Activated CD8-positive, alpha-beta T cell treated with anti-CD3 and anti-CD28 coated beads for 36 hours (primary cell): ENCODE data around the gene SLC9A3. TPM values are rescaled to one million over a fixed set of nuclear protein-coding genes. Genes with fewer than 3 reads are reported as not detected.

Experiments
- ATAC-seq: fragments of 200-7000 bp; cut with Tn5 transposase; one replicate; pipeline ENCODE4 v1.10.0; 2021; ENCODE audit warnings: mild to moderate bottlenecking, moderate library complexity
- CTCF ChIA-PET: fragments of 350-600 bp; sonication (Branson Sonifier 250); formaldehyde crosslinking; loops from one replicate; lab custom pipeline; 2021; ENCODE audit warnings: antibody characterized with exemption; lab: Charles Lee
- POLR2A ChIA-PET: fragments of 350-600 bp; sonication (Branson Sonifier 250); formaldehyde crosslinking; loops from one replicate; lab custom pipeline; 2021; ENCODE audit warnings: antibody characterized with exemption; lab: Charles Lee
- DNase-seq: peaks from one replicate; pipeline ENCODE4 v3.0.0-alpha.2; 2020
- H3K27ac Mint-ChIP-seq: one replicate; pipeline ENCODE4 v1.8.0; 2021; ENCODE audit warnings: mild to moderate bottlenecking, mixed read lengths
- H3K27me3 Mint-ChIP-seq: one replicate; pipeline ENCODE4 v1.8.0; 2021; ENCODE audit warnings: mixed read lengths
- H3K36me3 Mint-ChIP-seq: one replicate; pipeline ENCODE4 v1.8.0; 2021; ENCODE audit warnings: low read depth, mixed read lengths
- H3K4me1 Mint-ChIP-seq: one replicate; pipeline ENCODE4 v1.8.0; 2021; ENCODE audit warnings: low read depth, mixed read lengths
- H3K4me3 Mint-ChIP-seq: one replicate; pipeline ENCODE4 v1.8.0; 2021; ENCODE audit warnings: mild to moderate bottlenecking, moderate library complexity, mixed read lengths
- H3K9me3 Mint-ChIP-seq: one replicate; pipeline ENCODE4 v1.8.0; 2021; ENCODE audit warnings: mixed read lengths
- CTCF ChIP-seq: fragments of 200-600 bp; IDR thresholded peaks from one replicate; pipeline ENCODE4 v1.8.0; 2022; ENCODE audit warnings: antibody characterized with exemption, mild to moderate bottlenecking
- intact Hi-C: fragments of 100-400 bp; cut with micrococcal nuclease; formaldehyde crosslinking; loops from one replicate; pipeline ENCODE4 v1.10.0; 2022
- total RNA-seq, 2 experiments: library from RNA; stranded (reverse); gene quantifications; one replicate each; pipeline ENCODE4 v1.2.3, GENCODE V29; 2021

Gene SLC9A3
- total RNA-seq, 2 experiments from 2014 or later: 3.2 to 3.3 TPM

- Mint-ChIP-seq H3K36me3 (no peaks in the 10 kb centered on the region), H3K27me3 (peaks cover 5% of the 10 kb centered on the region), H3K4me1 (no peaks in the 10 kb centered on the region), H3K4me3 (no peak overlapping the region), H3K27ac (no peak overlapping the region), H3K9me3 (no peaks in the 10 kb centered on the region)
- intact Hi-C loops: no loop called here
- ATAC-seq (no peak), DNase-seq (no peak)
- no peak for TF ChIP-seq CTCF
- ChIA-PET POLR2A (no interaction called here), CTCF (no interaction called here)
These were observed 18.2 kb downstream of the SLC9A3 start for GRCh38 chr5:505951-506525.

DNA sequence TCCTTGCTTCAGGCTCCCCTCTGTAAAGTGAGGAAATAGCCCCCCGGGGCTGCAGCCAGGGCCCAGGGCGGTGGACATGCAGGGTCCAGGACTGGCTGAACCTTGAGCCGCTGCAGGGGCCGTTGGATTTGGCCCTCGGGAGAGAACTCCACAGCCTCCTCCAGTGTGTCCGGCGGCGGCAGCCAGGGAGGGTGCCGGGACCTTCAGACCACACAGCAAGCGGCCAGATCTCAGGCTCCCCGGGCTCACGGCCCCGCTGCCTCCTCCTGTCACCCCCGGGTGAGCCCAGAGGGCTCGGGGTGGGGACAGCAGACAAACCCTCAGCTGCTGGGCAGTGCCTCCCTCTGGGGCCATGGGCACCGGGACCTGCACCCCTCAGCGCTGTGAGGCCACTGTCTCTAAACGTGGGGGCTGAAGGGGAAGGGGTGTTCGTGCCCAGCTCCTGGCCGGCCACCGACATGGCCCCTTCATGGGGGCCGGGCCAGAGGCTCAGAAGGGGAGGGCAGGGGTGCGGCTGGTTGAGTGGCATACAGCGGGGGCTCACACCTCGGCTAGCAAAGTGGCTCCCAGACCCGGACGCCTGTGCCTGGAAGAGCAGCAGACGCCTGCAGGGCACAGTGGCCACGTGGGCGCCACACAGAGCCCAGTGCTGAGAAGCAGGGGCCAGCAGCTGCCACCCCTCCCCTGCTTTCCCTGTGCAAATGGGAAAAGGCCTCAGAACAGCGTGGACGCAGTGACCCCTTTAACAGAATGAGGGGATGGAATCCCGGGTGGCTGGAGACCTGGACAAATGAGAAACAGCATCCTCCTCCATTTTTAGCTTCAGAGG, 19.7 kb downstream of the SLC9A3 start:
- POLR2A ChIA-PET: interaction anchor here (1.0 to 1.1 kb wide), 2 partner anchors 19 to 31 kb away, joined by 3 read pairs; no protein-coding TSS in a partner anchor

GRCh38 chr5:502325-503079, 21.7 kb downstream of the SLC9A3 start:
- CTCF ChIA-PET: no interaction called here

More for the DNA sequence above, 19.7 kb downstream of the SLC9A3 start:
- DNase-seq (no peak), ATAC-seq (no peak)
- Mint-ChIP-seq H3K4me3 (no peak overlapping the region), H3K4me1 (no peaks in the 10 kb centered on the region), H3K9me3 (no peaks in the 10 kb centered on the region), H3K36me3 (no peaks in the 10 kb centered on the region), H3K27me3 (peaks cover 10% of the 10 kb centered on the region), H3K27ac (no peak overlapping the region)
- TF ChIP-seq CTCF: no peak
- CTCF ChIA-PET: no interaction called here
- intact Hi-C loops: no loop called here

GRCh38 chr5:501831-502184, 22.4 kb downstream of the SLC9A3 start:
- ChIA-PET POLR2A (no interaction called here), CTCF (no interaction called here)
- Mint-ChIP-seq H3K27ac (no peak overlapping the region), H3K4me3 (no peak overlapping the region), H3K36me3 (no peaks in the 10 kb centered on the region), H3K4me1 (no peaks in the 10 kb centered on the region), H3K27me3 (peaks cover 12% of the 10 kb centered on the region), H3K9me3 (no peaks in the 10 kb centered on the region)
- DNase-seq (no peak), ATAC-seq (no peak)
- intact Hi-C loops: no loop called here
- TF ChIP-seq CTCF: no peak

More at GRCh38 chr5:502325-503079, 21.7 kb downstream of the SLC9A3 start:
- Mint-ChIP-seq H3K9me3 (no peaks in the 10 kb centered on the region), H3K36me3 (no peaks in the 10 kb centered on the region), H3K4me3 (no peak overlapping the region), H3K4me1 (no peaks in the 10 kb centered on the region), H3K27ac (no peak overlapping the region), H3K27me3 (peaks cover 12% of the 10 kb centered on the region)
- POLR2A ChIA-PET: interaction anchor here (1.1 to 1.3 kb wide), 2 partner anchors 20 to 22 kb away, joined by 3 read pairs; no protein-coding TSS in a partner anchor
- intact Hi-C loops: no loop called here
- ATAC-seq: no peak
- TF ChIP-seq CTCF: no peak
- no peak for DNase-seq
